PC-3 (cell line): Measurements from ENCODE around the gene TUBB6. TPM values are rescaled to one million over a fixed set of nuclear protein-coding genes. Genes with fewer than 3 reads are reported as not detected.

ENCODE experiments used
- ATAC-seq: fragments of 200-7000 bp; cut with Tn5 transposase; 2 replicates; pipeline ENCODE4 v1.9.1; 2020; ENCODE audit warnings: mild to moderate bottlenecking, moderate library complexity
- BruUV-seq: library from RNA; stranded (reverse); fragments of 400-500 nt; replicated peaks from 2 replicates; lab custom pipeline; 2021; lab: Mats Ljungman, UMichigan
- CTCF ChIA-PET: fragments of 300-600 bp; sonication (Branson Sonifier 250); formaldehyde crosslinking; loops from one replicate; lab custom pipeline; 2022; ENCODE audit warnings: antibody characterized with exemption; lab: Charles Lee
- POLR2A ChIA-PET: fragments of 300-600 bp; sonication (Branson Sonifier 250); formaldehyde crosslinking; loops from one replicate; lab custom pipeline; 2022; ENCODE audit warnings: antibody characterized with exemption; ENCODE audit not compliant: unreplicated experiment; lab: Charles Lee
- DNase-seq: peaks from one replicate; pipeline ENCODE4 v3.0.0-alpha.2; 2015
- H2AFZ ChIP-seq: fragments of 300-600 bp; sonication (generic); 2 replicates; pipeline ENCODE4 v1.6.0; 2016; ENCODE audit warnings: antibody characterized with exemption, low read length
- H3F3A ChIP-seq: fragments of 300-600 bp; sonication (generic); one replicate; pipeline ENCODE4 v1.6.0; 2017; ENCODE audit warnings: antibody characterized with exemption, low read length, control low read depth, mild to moderate bottlenecking; ENCODE audit not compliant: unreplicated experiment
- H3K27ac ChIP-seq: fragments of 300-600 bp; sonication (generic); 2 replicates; pipeline ENCODE4 v1.5.1; 2016; ENCODE audit warnings: mild to moderate bottlenecking, low read length
- H3K27me3 ChIP-seq: fragments of 300-600 bp; sonication (generic); 2 replicates; pipeline ENCODE4 v1.6.1; 2016; ENCODE audit warnings: low read length, mixed read lengths
- H3K36me3 ChIP-seq: fragments of 300-600 bp; sonication (generic); 2 replicates; pipeline ENCODE4 v1.6.1; 2016; ENCODE audit warnings: low read depth, mixed run types, low read length, mixed read lengths
- H3K4me1 ChIP-seq: fragments of 300-600 bp; sonication (generic); 2 replicates; pipeline ENCODE4 v1.5.1; 2016; ENCODE audit warnings: low read length; ENCODE audit not compliant: insufficient read depth
- H3K4me2 ChIP-seq: fragments of 300-600 bp; sonication (generic); 2 replicates; pipeline ENCODE4 v1.6.0; 2016; ENCODE audit warnings: low read length
- H3K4me3 ChIP-seq: fragments of 300-600 bp; sonication (generic); 2 replicates; pipeline ENCODE4 v1.5.1; 2016; ENCODE audit warnings: mild to moderate bottlenecking, low read length, mixed read lengths
- H3K79me2 ChIP-seq: fragments of 300-600 bp; sonication (generic); 2 replicates; pipeline ENCODE4 v1.6.1; 2017; ENCODE audit warnings: low read length, mixed read lengths
- H3K9ac ChIP-seq: fragments of 300-600 bp; sonication (generic); 2 replicates; pipeline ENCODE4 v1.6.0; 2016; ENCODE audit warnings: mild to moderate bottlenecking, low read length
- H3K9me2 ChIP-seq: fragments of 300-600 bp; sonication (generic); replicated peaks from 2 replicates; pipeline ENCODE4 v1.6.1; 2016; ENCODE audit warnings: mixed run types, low read length, mixed read lengths
- H3K9me3 ChIP-seq: fragments of 300-600 bp; sonication (generic); 2 replicates; pipeline ENCODE4 v1.6.1; 2016; ENCODE audit warnings: low read length, mixed read lengths
- H4K20me1 ChIP-seq: fragments of 300-600 bp; sonication (generic); 2 replicates; pipeline ENCODE4 v1.6.1; 2016; ENCODE audit warnings: low read length, mixed read lengths
- EZH2 ChIP-seq: fragments of 300-600 bp; sonication (generic); IDR thresholded peaks from one replicate; pipeline ENCODE4 v1.6.1; 2017; ENCODE audit warnings: antibody characterized with exemption, mild to moderate bottlenecking, low read length; ENCODE audit not compliant: unreplicated experiment
- EZH2phosphoT487 ChIP-seq: fragments of 300-600 bp; sonication (generic); IDR thresholded peaks from 2 replicates; pipeline ENCODE4 v1.6.1; 2018; ENCODE audit warnings: mild to moderate bottlenecking, antibody characterized with exemption, low read length, borderline replicate concordance
- intact Hi-C: fragments of 100-400 bp; cut with micrococcal nuclease; formaldehyde crosslinking; loops from 2 replicates; pipeline ENCODE4 v1.9.0; 2023
- total RNA-seq: library from RNA; depleted of rRNA; stranded (reverse); fragments of >200 nt; gene quantifications from 2 replicates; pipeline ENCODE4 v1.2.3, GENCODE V29; 2014
- TF ChIP-seq, protein P1 (sequence below): fragments of 300-600 bp; sonication (generic); conservative IDR thresholded peaks from 2 replicates; pipeline ENCODE4 v1.5.1; 2017; ENCODE audit warnings: antibody characterized with exemption, low read depth, mild to moderate bottlenecking, low read length

The TUBB6 gene
- total RNA-seq, 1 experiment from 2014 or later = 191 TPM

DNA sequence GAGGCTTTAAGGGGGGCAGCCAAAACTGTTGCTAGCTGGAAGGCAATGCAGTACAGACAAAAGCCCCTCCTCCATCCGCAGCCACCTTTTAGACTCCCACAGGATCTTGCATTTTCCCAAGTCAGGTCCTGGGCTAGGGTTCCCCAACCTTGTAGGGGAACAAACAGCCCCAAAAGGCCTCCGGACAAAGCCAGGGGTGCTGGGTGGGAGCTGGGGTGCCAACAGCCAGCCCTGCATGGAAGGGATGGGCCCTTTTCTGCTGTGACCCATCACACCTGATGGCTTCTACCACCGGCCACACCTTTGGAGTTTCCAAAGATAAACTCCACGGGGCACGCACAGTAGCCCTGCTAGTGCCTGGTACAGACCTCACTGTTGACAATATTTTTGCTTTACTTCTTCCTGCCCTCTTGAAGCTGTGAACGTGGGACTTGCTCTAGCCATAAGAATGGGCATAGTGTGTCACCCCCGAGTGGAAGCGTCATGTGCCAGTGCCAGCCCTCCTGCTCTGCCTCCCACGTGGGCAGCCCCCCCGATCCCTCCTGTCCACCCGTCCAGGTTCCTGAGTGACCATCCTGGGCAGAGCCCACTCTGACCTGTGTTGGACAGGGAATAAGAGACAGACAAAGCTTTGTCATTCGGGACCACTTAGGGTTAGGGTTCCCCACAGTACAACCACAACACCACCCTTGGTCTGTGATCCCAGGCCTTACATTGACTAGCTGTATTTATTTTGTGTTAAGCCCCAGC lies 18.8 kb downstream of the TUBB6 start:
- H3K9me2 ChIP-seq = no peaks in the 10 kb centered on the region
- H3K27ac ChIP-seq = no peak overlapping the region
- H3K4me3 ChIP-seq = no peak overlapping the region
- H3K36me3 ChIP-seq = peaks cover 36% of the 10 kb centered on the region
- DNase-seq (no peak), ATAC-seq (no peak)
- H2AFZ ChIP-seq = no peak overlapping the region
- H3K79me2 ChIP-seq = 0 out of 2 replicates have a peak, but pooled peaks cover 4% of the 10 kb centered on the region
- H3F3A ChIP-seq = peaks cover 4% of the 10 kb centered on the region
- CTCF ChIA-PET = no interaction called here
- BruUV-seq = no TSS peak
- no peak for TF ChIP-seq EZH2phosphoT487
- TF ChIP-seq, protein P1, sequence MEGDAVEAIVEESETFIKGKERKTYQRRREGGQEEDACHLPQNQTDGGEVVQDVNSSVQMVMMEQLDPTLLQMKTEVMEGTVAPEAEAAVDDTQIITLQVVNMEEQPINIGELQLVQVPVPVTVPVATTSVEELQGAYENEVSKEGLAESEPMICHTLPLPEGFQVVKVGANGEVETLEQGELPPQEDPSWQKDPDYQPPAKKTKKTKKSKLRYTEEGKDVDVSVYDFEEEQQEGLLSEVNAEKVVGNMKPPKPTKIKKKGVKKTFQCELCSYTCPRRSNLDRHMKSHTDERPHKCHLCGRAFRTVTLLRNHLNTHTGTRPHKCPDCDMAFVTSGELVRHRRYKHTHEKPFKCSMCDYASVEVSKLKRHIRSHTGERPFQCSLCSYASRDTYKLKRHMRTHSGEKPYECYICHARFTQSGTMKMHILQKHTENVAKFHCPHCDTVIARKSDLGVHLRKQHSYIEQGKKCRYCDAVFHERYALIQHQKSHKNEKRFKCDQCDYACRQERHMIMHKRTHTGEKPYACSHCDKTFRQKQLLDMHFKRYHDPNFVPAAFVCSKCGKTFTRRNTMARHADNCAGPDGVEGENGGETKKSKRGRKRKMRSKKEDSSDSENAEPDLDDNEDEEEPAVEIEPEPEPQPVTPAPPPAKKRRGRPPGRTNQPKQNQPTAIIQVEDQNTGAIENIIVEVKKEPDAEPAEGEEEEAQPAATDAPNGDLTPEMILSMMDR = no peak
- TF ChIP-seq EZH2 = no peak
- H4K20me1 ChIP-seq = no peaks in the 10 kb centered on the region; the same call in 1 of the 2 replicates
- no peaks in the 10 kb centered on the region for H3K9me3 ChIP-seq
- H3K4me1 ChIP-seq = no peaks in the 10 kb centered on the region
- intact Hi-C loops = no loop called here
- H3K27me3 ChIP-seq = no peaks in the 10 kb centered on the region
- POLR2A ChIA-PET = no interaction called here
- no peak overlapping the region for H3K4me2 ChIP-seq
- no peak overlapping the region for H3K9ac ChIP-seq

- TF ChIP-seq EZH2phosphoT487 = no peak
- TF ChIP-seq, protein P1 = peak; percentile 98
- H2AFZ ChIP-seq = no peak overlapping the region
- POLR2A ChIA-PET = interaction anchor here (0.5 to 0.6 kb wide), 2 partner anchors 48 to 57 kb away, joined by 3 to 4 read pairs; no protein-coding TSS in a partner anchor
- no peaks in the 10 kb centered on the region for H3K4me1 ChIP-seq
- peak; percentile 98 for ATAC-seq
- no peaks in the 10 kb centered on the region for H3K9me3 ChIP-seq
- H3K36me3 ChIP-seq = peaks cover 36% of the 10 kb centered on the region
- CTCF ChIA-PET = interaction anchor here (0.6 to 1.2 kb wide), 6 partner anchors 19 to 100 kb away, joined by 4 to 11 read pairs (median 6); partner anchors contain the start of gene AFG3L2
- no peaks in the 10 kb centered on the region; the same call in 1 of the 2 replicates for H4K20me1 ChIP-seq
- no peaks in the 10 kb centered on the region for H3K9me2 ChIP-seq
- H3K4me3 ChIP-seq = no peak overlapping the region
- H3F3A ChIP-seq = peaks cover 4% of the 10 kb centered on the region
- 0 out of 2 replicates have a peak, but pooled peaks cover 4% of the 10 kb centered on the region for H3K79me2 ChIP-seq
- BruUV-seq = no TSS peak
- H3K27ac ChIP-seq = no peak overlapping the region
- H3K27me3 ChIP-seq = no peaks in the 10 kb centered on the region
- intact Hi-C loops = loop anchor here (2.0 kb wide), 1 partner anchor 331 kb away; the partner anchor contains the start of gene SPIRE1
- peak; percentile 86 for DNase-seq
- no peak overlapping the region for H3K9ac ChIP-seq
- H3K4me2 ChIP-seq = no peak overlapping the region
These were observed 19.6 kb downstream of the TUBB6 start for GRCh38 chr18:12327510-12328178.
